Progenitor cell of endocrine pancreas (in vitro differentiated cells): Measurements from ENCODE around the gene TTLL11. TPM values are rescaled to one million over a fixed set of nuclear protein-coding genes. Genes with fewer than 3 reads are reported as not detected.

Experiments used
- DNase-seq: peaks from one replicate; pipeline ENCODE4 v3.0.0; 2021; ENCODE audit warnings: low spot score; ENCODE audit not compliant: unreplicated experiment
- H3K27ac Mint-ChIP-seq: 2 replicates; pipeline ENCODE4 v1.8.0; 2021; ENCODE audit warnings: mild to moderate bottlenecking, moderate library complexity, mixed read lengths
- H3K27me3 Mint-ChIP-seq: 2 replicates; pipeline ENCODE4 v1.8.0; 2021; ENCODE audit warnings: mixed read lengths
- H3K36me3 Mint-ChIP-seq: 2 replicates; pipeline ENCODE4 v1.8.0; 2022; ENCODE audit warnings: mixed read lengths; ENCODE audit not compliant: insufficient read depth
- H3K4me1 Mint-ChIP-seq: 2 replicates; pipeline ENCODE4 v1.8.0; 2021; ENCODE audit warnings: low read depth, mixed read lengths
- H3K4me3 Mint-ChIP-seq: 2 replicates; pipeline ENCODE4 v1.8.0; 2021; ENCODE audit warnings: low read depth, mild to moderate bottlenecking, moderate library complexity, mixed read lengths
- H3K9me3 Mint-ChIP-seq: 2 replicates; pipeline ENCODE4 v1.8.0; 2021; ENCODE audit warnings: low read depth, mixed read lengths
- total RNA-seq: library from RNA; stranded (reverse); gene quantifications from 2 replicates; pipeline ENCODE4 v1.2.1, GENCODE V29; 2021
- TF ChIP-seq, protein P1 (sequence below): fragments of 200-600 bp; sonication (generic); IDR thresholded peaks from one replicate; pipeline ENCODE4 v1.5.0; 2021; ENCODE audit warnings: antibody characterized with exemption, mild to moderate bottlenecking; ENCODE audit not compliant: unreplicated experiment

TTLL11 gene
- total RNA-seq, 1 donor from 2014 or later = 5.3 TPM

DNA sequence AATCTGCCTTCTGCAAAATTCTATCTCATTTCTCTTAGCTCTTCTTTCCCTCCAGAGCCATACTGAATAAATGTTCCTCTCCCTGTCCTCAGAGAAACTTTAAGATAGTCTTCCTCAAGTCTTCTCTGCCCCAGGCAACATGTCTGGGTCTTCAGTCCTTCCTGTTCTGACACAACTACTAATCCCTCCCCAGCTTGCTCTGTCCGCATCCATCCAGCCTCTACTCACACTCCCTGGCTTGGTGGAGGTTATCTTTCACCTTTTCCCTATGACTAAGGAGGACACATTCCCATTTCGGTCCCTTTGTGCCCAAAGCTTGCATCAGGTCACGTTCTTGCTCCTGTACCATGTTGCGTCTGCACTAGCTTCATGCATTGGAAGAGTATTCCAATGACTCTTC, 143.3 kb downstream of the TTLL11 start:
- no peak for DNase-seq
- Mint-ChIP-seq H3K27ac (no peak overlapping the region), H3K27me3 (peaks cover 19% of the 10 kb centered on the region), H3K9me3 (no peaks in the 10 kb centered on the region), H3K4me3 (no peak overlapping the region), H3K36me3 (no peaks in the 10 kb centered on the region), H3K4me1 (no peaks in the 10 kb centered on the region)
- TF ChIP-seq, protein P1, sequence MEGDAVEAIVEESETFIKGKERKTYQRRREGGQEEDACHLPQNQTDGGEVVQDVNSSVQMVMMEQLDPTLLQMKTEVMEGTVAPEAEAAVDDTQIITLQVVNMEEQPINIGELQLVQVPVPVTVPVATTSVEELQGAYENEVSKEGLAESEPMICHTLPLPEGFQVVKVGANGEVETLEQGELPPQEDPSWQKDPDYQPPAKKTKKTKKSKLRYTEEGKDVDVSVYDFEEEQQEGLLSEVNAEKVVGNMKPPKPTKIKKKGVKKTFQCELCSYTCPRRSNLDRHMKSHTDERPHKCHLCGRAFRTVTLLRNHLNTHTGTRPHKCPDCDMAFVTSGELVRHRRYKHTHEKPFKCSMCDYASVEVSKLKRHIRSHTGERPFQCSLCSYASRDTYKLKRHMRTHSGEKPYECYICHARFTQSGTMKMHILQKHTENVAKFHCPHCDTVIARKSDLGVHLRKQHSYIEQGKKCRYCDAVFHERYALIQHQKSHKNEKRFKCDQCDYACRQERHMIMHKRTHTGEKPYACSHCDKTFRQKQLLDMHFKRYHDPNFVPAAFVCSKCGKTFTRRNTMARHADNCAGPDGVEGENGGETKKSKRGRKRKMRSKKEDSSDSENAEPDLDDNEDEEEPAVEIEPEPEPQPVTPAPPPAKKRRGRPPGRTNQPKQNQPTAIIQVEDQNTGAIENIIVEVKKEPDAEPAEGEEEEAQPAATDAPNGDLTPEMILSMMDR = no peak

DNA sequence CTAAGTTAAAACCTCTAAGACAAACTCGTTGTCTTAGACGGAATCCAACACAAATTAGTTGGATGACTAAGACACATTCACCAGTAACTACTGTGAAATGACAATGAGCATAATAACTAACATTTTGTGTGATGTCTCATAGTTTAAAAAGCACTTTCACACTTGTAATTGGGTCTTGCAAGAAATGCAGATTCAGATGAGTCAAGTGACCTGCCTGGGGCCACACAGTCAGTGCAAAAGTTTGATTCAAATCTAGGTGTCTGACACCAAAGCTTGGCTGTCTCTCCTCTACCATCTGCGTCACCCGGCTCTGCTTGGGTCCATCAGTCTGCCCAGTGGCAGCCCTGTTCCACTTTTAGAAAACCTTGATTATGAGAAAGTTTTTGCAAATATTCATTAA, 143.7 kb downstream of the TTLL11 start:
- H3K27me3 Mint-ChIP-seq = peaks cover 19% of the 10 kb centered on the region
- H3K4me3 Mint-ChIP-seq = no peak overlapping the region
- H3K36me3 Mint-ChIP-seq = no peaks in the 10 kb centered on the region
- H3K4me1 Mint-ChIP-seq = no peaks in the 10 kb centered on the region
- TF ChIP-seq, protein P1 = no peak
- no peaks in the 10 kb centered on the region for H3K9me3 Mint-ChIP-seq
- no peak overlapping the region for H3K27ac Mint-ChIP-seq
- DNase-seq = no peak

DNA sequence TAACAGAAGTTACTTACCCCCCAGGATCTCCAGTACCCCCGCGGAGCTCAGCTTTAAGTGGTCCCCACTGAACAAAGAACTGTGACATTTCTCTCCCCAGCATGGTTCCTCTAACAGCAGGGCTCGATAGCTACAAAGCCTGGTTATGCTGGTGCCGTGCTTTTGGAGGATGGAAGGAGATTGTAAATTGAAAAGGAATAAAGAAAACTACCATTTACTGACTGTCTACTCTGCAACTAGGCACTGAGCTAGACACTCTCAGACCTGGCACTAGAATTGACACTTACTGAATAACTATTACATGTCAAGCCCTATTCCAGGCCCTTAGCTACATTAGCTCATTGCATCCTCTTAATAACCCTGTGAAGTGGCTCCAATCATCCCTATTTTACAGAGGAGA, 145.3 kb downstream of the TTLL11 start:
- Mint-ChIP-seq H3K9me3 (no peaks in the 10 kb centered on the region), H3K4me1 (no peaks in the 10 kb centered on the region), H3K27me3 (peaks cover 23% of the 10 kb centered on the region), H3K36me3 (no peaks in the 10 kb centered on the region), H3K4me3 (no peak overlapping the region), H3K27ac (no peak overlapping the region)
- no peak for DNase-seq
- TF ChIP-seq, protein P1 = no peak

DNA sequence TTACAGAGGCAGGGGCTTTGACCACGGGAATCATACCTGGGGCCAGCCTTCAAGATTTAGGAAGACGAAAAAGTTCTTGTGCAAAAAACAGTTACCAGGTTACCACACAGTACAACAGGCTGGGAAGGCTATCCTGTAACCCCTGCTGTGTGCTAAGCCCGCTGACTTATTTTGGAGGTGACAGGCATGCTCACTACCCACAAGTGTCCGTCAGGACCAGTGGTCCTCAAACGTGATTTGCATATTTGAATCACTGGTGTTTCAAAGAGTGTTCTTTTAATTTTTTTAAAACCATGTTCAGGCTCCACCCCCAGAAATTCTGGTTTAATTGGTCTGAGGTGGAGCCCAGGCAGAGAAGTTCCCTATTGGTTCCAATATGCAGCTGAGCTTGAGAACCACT, 146.6 kb downstream of the TTLL11 start:
- Mint-ChIP-seq H3K4me1 (no peaks in the 10 kb centered on the region), H3K4me3 (no peak overlapping the region), H3K27ac (no peak overlapping the region), H3K36me3 (no peaks in the 10 kb centered on the region), H3K27me3 (peaks cover 23% of the 10 kb centered on the region), H3K9me3 (no peaks in the 10 kb centered on the region)
- DNase-seq = no peak
- TF ChIP-seq, protein P1 = no peak

DNA sequence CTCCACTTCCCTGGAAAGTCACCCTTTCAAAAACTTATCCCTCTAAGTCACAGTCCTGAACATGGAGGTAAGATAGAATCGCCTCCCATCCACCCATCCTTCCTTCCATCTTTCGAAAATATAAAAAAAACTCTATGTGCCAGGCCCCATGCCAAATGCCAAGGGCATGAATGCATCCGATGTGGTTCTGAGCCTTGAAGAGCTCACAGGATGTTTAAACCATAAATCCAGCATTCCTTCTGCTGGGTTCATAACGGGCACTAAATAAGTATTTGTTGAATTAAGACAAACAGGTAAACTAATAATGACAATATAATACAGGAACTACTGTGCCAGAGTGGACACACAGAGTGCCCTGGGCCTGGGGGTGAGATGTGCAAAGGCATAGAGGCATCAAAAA, 147.3 kb downstream of the TTLL11 start:
- H3K4me3 Mint-ChIP-seq = no peak overlapping the region
- TF ChIP-seq, protein P1 = no peak
- no peaks in the 10 kb centered on the region for H3K36me3 Mint-ChIP-seq
- no peak for DNase-seq
- no peaks in the 10 kb centered on the region for H3K4me1 Mint-ChIP-seq
- H3K27me3 Mint-ChIP-seq = peaks cover 23% of the 10 kb centered on the region
- H3K27ac Mint-ChIP-seq = no peak overlapping the region
- no peaks in the 10 kb centered on the region for H3K9me3 Mint-ChIP-seq
